ENCODE measurements around the gene ATP2B2. TPM values are rescaled to one million over a fixed set of nuclear protein-coding genes. Genes with fewer than 3 reads are reported as not detected.
A peak's percentile ranks its signal among the peaks of the same experiment; 100 is the strongest.

ATP2B2 gene
- polyA plus RNA-seq, 3 donors: not detected

DNA sequence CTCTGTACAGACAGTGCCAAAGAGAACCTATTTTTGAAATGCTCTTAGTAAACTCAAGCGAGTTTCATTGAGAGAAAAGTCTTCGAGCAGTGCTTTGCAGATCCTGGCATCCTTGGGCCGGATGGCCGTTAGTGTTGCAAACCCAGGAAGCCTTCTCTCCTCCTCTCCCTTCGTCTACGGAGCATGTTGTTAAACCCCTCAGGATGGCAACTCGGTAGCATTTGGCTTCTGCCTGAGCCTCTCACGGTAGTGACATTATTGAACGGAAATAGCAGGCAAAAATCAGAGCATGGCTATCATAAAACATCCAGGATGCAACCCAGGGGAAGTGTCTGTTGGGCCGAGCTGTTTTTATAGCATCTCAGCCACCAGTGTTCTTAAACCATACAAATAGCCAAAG, 177.8 kb downstream of the ATP2B2 start:
- no peak overlapping the region for H3K9ac ChIP-seq (ENCODE audit: insufficient read depth, low read length, poor library complexity, severe bottlenecking)
- no peaks in the 10 kb centered on the region for H3K9me3 ChIP-seq (replicated peaks in 1 of 2; ENCODE audit: control insufficient read depth in 1 of 2, insufficient read depth in 1 of 2, low read length in 2 of 2)
- intact Hi-C loops (cut with micrococcal nuclease): loop anchor here in 1 of 2 donors (10.0 kb wide), 1 partner anchor 393 kb away; the partner anchor contains the start of gene CRELD1
- peaks cover 4 to 8% of the 10 kb centered on the region in 2 donors for H3K27me3 ChIP-seq (ENCODE audit: control insufficient read depth in 2 of 2, insufficient read depth in 2 of 2, low read length in 2 of 2)
- no peaks in the 10 kb centered on the region for H3K79me2 ChIP-seq (ENCODE audit: insufficient read depth, low read length)
- no peaks in the 10 kb centered on the region for H3K4me1 ChIP-seq (ENCODE audit: control insufficient read depth in 1 of 2, insufficient read depth in 2 of 2, low read length in 2 of 2)
- no peak overlapping the region for H3K27ac Mint-ChIP-seq
- WGBS (ENCODE audit: insufficient coverage): 82% methylated on average over 7 of the region's 10 CpGs
- no peaks in the 10 kb centered on the region for H3K4me1 Mint-ChIP-seq
- TF ChIP-seq, protein P1, sequence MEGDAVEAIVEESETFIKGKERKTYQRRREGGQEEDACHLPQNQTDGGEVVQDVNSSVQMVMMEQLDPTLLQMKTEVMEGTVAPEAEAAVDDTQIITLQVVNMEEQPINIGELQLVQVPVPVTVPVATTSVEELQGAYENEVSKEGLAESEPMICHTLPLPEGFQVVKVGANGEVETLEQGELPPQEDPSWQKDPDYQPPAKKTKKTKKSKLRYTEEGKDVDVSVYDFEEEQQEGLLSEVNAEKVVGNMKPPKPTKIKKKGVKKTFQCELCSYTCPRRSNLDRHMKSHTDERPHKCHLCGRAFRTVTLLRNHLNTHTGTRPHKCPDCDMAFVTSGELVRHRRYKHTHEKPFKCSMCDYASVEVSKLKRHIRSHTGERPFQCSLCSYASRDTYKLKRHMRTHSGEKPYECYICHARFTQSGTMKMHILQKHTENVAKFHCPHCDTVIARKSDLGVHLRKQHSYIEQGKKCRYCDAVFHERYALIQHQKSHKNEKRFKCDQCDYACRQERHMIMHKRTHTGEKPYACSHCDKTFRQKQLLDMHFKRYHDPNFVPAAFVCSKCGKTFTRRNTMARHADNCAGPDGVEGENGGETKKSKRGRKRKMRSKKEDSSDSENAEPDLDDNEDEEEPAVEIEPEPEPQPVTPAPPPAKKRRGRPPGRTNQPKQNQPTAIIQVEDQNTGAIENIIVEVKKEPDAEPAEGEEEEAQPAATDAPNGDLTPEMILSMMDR (IDR thresholded peaks at IDR 0.05): no peak
- no peak for DNase-seq
- H3K9me3 Mint-ChIP-seq: peaks cover 0 to 3% (median 0%) of the 10 kb centered on the region in 7 donors
- H3K27me3 Mint-ChIP-seq (ENCODE audit: low read depth in 3 of 3): peaks cover 25 to 39% (median 31%) of the 10 kb centered on the region in 3 donors
- H3K4me3 Mint-ChIP-seq: no peak overlapping the region
- H4K20me1 ChIP-seq (ENCODE audit: insufficient read depth, low read length): no peaks in the 10 kb centered on the region
- no peak overlapping the region for H3K4me3 ChIP-seq (replicated peaks in 1 of 3; ENCODE audit: low read depth in 2 of 3, low read length in 3 of 3)
- H3K27ac ChIP-seq (ENCODE audit: low read depth in 1 of 2, low read length in 2 of 2): no peak overlapping the region
- no peaks in the 10 kb centered on the region for H3K36me3 Mint-ChIP-seq
- no peak overlapping the region for H2AFZ ChIP-seq (ENCODE audit: insufficient read depth, low read depth, low read length, poor library complexity, severe bottlenecking)
- H3K4me2 ChIP-seq (replicated peaks; ENCODE audit: extremely low read depth, low read length, poor library complexity, severe bottlenecking): no peak overlapping the region
- no peaks in the 10 kb centered on the region for H3K36me3 ChIP-seq (replicated peaks in 1 of 2; ENCODE audit: control insufficient read depth in 1 of 2, insufficient read depth in 2 of 2, low read length in 2 of 2)

DNA sequence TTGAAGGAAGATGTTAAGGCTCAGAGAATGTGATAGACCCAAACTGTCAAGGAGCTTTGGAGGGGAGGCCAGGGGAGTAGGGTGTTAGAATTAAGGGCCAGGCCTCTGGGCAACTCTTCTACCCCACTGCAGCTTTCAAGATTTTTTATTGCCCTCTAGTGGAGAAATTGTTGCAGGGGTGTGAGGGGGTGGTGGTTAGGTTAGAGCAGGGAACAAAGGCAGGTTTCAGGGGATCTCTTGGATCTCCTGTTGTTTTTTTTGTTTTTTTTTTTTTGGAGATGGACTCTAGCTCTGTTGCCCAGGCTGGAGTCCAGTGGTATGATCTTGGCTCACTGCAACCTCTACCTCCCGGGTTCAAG, 183.1 kb downstream of the ATP2B2 start:
- Mint-ChIP-seq H3K36me3 (peaks cover 16 to 18% of the 10 kb centered on the region in 2 donors), H3K27ac (peak overlapping the region in 5 of 7 donors; percentile 21 to 96 (median 75)), H3K4me3 (no peak overlapping the region), H3K27me3 (ENCODE audit: low read depth in 3 of 3) (peaks cover 6 to 13% (median 6%) of the 10 kb centered on the region in 3 donors), H3K4me1 (peaks cover 21% of the 10 kb centered on the region), H3K9me3 (peaks cover 0 to 3% (median 0%) of the 10 kb centered on the region in 7 donors)
- Histone ChIP-seq H4K20me1 (ENCODE audit: insufficient read depth, low read length) (peaks cover 13% of the 10 kb centered on the region), H2AFZ (ENCODE audit: insufficient read depth, low read depth, low read length, poor library complexity, severe bottlenecking) (peak overlapping the region; percentile 25), H3K9me3 (replicated peaks in 1 of 2; ENCODE audit: control insufficient read depth in 1 of 2, insufficient read depth in 1 of 2, low read length in 2 of 2) (no peaks in the 10 kb centered on the region), H3K27me3 (ENCODE audit: control insufficient read depth in 2 of 2, insufficient read depth in 2 of 2, low read length in 2 of 2) (no peaks in the 10 kb centered on the region), H3K4me1 (ENCODE audit: control insufficient read depth in 1 of 2, insufficient read depth in 2 of 2, low read length in 2 of 2) (peaks cover 16 to 22% of the 10 kb centered on the region in 2 donors), H3K36me3 (replicated peaks in 1 of 2; ENCODE audit: control insufficient read depth in 1 of 2, insufficient read depth in 2 of 2, low read length in 2 of 2) (peaks cover 15 to 20% of the 10 kb centered on the region in 2 donors), H3K27ac (ENCODE audit: low read depth in 1 of 2, low read length in 2 of 2) (no peak overlapping the region), H3K9ac (ENCODE audit: insufficient read depth, low read length, poor library complexity, severe bottlenecking) (no peak overlapping the region), H3K4me3 (replicated peaks in 1 of 3; ENCODE audit: low read depth in 2 of 3, low read length in 3 of 3) (no peak overlapping the region), H3K4me2 (replicated peaks; ENCODE audit: extremely low read depth, low read length, poor library complexity, severe bottlenecking) (no peak overlapping the region), H3K79me2 (ENCODE audit: insufficient read depth, low read length) (peaks cover 36% of the 10 kb centered on the region)
- intact Hi-C loops (cut with micrococcal nuclease): loop anchor here in 1 of 2 donors (10.0 kb wide), 1 partner anchor 388 kb away; the partner anchor contains the start of gene CRELD1
- TF ChIP-seq, protein P1 (IDR thresholded peaks at IDR 0.05): peak; percentile 39
- peak in 2 of 3 donors; percentile 13 to 23 for DNase-seq
- no CpG with 5 or more reads among the region's 1 CpG for WGBS (ENCODE audit: insufficient coverage)
